ENCODE measurements around the gene TNNT3.

TNNT3 gene

GRCh38 chr11:1978720-1979473, 59.4 kb downstream of the TNNT3 start:
- Histone ChIP-seq H3K4me2 (ENCODE audit: low read depth, low read length) (no peak overlapping the region), H3K4me3 (ENCODE audit: low read length) (no peak overlapping the region), H3K9me3 (replicated peaks; ENCODE audit: insufficient read depth, low read length) (no peaks in the 10 kb centered on the region), H3K27me3 (replicated peaks; ENCODE audit: insufficient read depth, low read length) (no peaks in the 10 kb centered on the region), H3K79me2 (ENCODE audit: low read length) (no peaks in the 10 kb centered on the region), H3K36me3 (replicated peaks; ENCODE audit: insufficient read depth, low read length) (no peaks in the 10 kb centered on the region), H3K27ac (ENCODE audit: low read length) (no peak overlapping the region), H4K20me1 (ENCODE audit: insufficient read depth, low read length) (no peaks in the 10 kb centered on the region), H3F3A (ENCODE audit: insufficient read depth, low read length) (no peaks in the 10 kb centered on the region), H2AFZ (ENCODE audit: low read length) (no peak overlapping the region), H3K9ac (ENCODE audit: low read length) (no peak overlapping the region), H3K9me2 (replicated peaks; ENCODE audit: insufficient read depth, low read length) (no peaks in the 10 kb centered on the region), H3K4me1 (ENCODE audit: low read length) (no peaks in the 10 kb centered on the region)
- no peak for DNase-seq
- TF ChIP-seq CTCF (IDR thresholded peaks at IDR 0.05; ENCODE audit: low read length), result no peak
- TF ChIP-seq EZH2 (optimal IDR thresholded peaks at IDR 0.05; ENCODE audit: low read depth, low read length), result no peak
- no peak for TF ChIP-seq EZH2phosphoT487 (IDR thresholded peaks at IDR 0.05; ENCODE audit: low read length)

GRCh38 chr11:1979607-1980006, 60.1 kb downstream of the TNNT3 start:
- no peaks in the 10 kb centered on the region for H3K4me1 ChIP-seq (ENCODE audit: low read length)
- TF ChIP-seq CTCF (IDR thresholded peaks at IDR 0.05; ENCODE audit: low read length), result no peak
- no peak for TF ChIP-seq EZH2 (optimal IDR thresholded peaks at IDR 0.05; ENCODE audit: low read depth, low read length)
- no peak for TF ChIP-seq EZH2phosphoT487 (IDR thresholded peaks at IDR 0.05; ENCODE audit: low read length)
- H3K79me2 ChIP-seq (ENCODE audit: low read length), result no peaks in the 10 kb centered on the region
- H3K9me3 ChIP-seq (replicated peaks; ENCODE audit: insufficient read depth, low read length), result no peaks in the 10 kb centered on the region
- no peak overlapping the region for H3K27ac ChIP-seq (ENCODE audit: low read length)
- no peaks in the 10 kb centered on the region for H4K20me1 ChIP-seq (ENCODE audit: insufficient read depth, low read length)
- H3F3A ChIP-seq (ENCODE audit: insufficient read depth, low read length), result no peaks in the 10 kb centered on the region
- H2AFZ ChIP-seq (ENCODE audit: low read length), result no peak overlapping the region
- no peaks in the 10 kb centered on the region for H3K36me3 ChIP-seq (replicated peaks; ENCODE audit: insufficient read depth, low read length)
- H3K4me2 ChIP-seq (ENCODE audit: low read depth, low read length), result no peak overlapping the region
- no peak overlapping the region for H3K9ac ChIP-seq (ENCODE audit: low read length)
- no peak overlapping the region for H3K4me3 ChIP-seq (ENCODE audit: low read length)
- no peak for DNase-seq
- H3K9me2 ChIP-seq (replicated peaks; ENCODE audit: insufficient read depth, low read length), result no peaks in the 10 kb centered on the region
- no peaks in the 10 kb centered on the region for H3K27me3 ChIP-seq (replicated peaks; ENCODE audit: insufficient read depth, low read length)

GRCh38 chr11:1982873-1983600, 63.5 kb downstream of the TNNT3 start:
- Histone ChIP-seq H3K9me3 (replicated peaks; ENCODE audit: insufficient read depth, low read length) (no peaks in the 10 kb centered on the region), H3K27me3 (replicated peaks; ENCODE audit: insufficient read depth, low read length) (no peaks in the 10 kb centered on the region), H4K20me1 (ENCODE audit: insufficient read depth, low read length) (no peaks in the 10 kb centered on the region), H3K4me1 (ENCODE audit: low read length) (no peaks in the 10 kb centered on the region), H3F3A (ENCODE audit: insufficient read depth, low read length) (no peaks in the 10 kb centered on the region), H3K4me3 (ENCODE audit: low read length) (no peak overlapping the region), H3K36me3 (replicated peaks; ENCODE audit: insufficient read depth, low read length) (no peaks in the 10 kb centered on the region), H3K79me2 (ENCODE audit: low read length) (no peaks in the 10 kb centered on the region), H3K9ac (ENCODE audit: low read length) (no peak overlapping the region), H3K4me2 (ENCODE audit: low read depth, low read length) (no peak overlapping the region), H3K27ac (ENCODE audit: low read length) (no peak overlapping the region), H3K9me2 (replicated peaks; ENCODE audit: insufficient read depth, low read length) (no peaks in the 10 kb centered on the region), H2AFZ (ENCODE audit: low read length) (no peak overlapping the region)
- no peak for DNase-seq
- TF ChIP-seq EZH2phosphoT487 (IDR thresholded peaks at IDR 0.05; ENCODE audit: low read length) (no peak), EZH2 (optimal IDR thresholded peaks at IDR 0.05; ENCODE audit: low read depth, low read length) (no peak), CTCF (IDR thresholded peaks at IDR 0.05; ENCODE audit: low read length) (no peak)
